Liver (tissue), 9 donors: ENCODE data around the gene SGSH. TPM values are rescaled to one million over a fixed set of nuclear protein-coding genes. Genes with fewer than 3 reads are reported as not detected.
"Not testable (repeated sequence)": the region's sequence is repeated elsewhere in the genome, so short reads cannot be mapped to it uniquely, and the experiment has no call there.

ENCODE experiments used
- DNase-seq: peaks from one replicate; pipeline ENCODE4 v3.0.0-alpha.2; 2017; ENCODE audit warnings: low spot score
- H3K27ac ChIP-seq, 2 donors: one replicate each; pipeline ENCODE4 v1.7.0; 2013; ENCODE audit warnings: inconsistent platforms in 2 of 2, low read length in 2 of 2, control low read depth in 1 of 2, low read depth in 1 of 2, mild to moderate bottlenecking in 1 of 2
- H3K27me3 ChIP-seq, 4 donors: one replicate each; pipeline versions ENCODE4 v1.6.1 to v1.7.0; 2013; ENCODE audit warnings: low read length in 3 of 4, inconsistent platforms in 1 of 4, mild to moderate bottlenecking in 1 of 4, moderate library complexity in 1 of 4; ENCODE audit not compliant: control insufficient read depth in 4 of 4, insufficient read depth in 4 of 4
- H3K36me3 ChIP-seq, 4 donors: one replicate each; pipeline versions ENCODE4 v1.6.1 to v1.7.0; 2013; ENCODE audit warnings: low read length in 3 of 4, mild to moderate bottlenecking in 3 of 4, low read depth in 1 of 4, moderate library complexity in 1 of 4; ENCODE audit not compliant: control insufficient read depth in 4 of 4, insufficient read depth in 3 of 4
- H3K4me1 ChIP-seq, 4 donors: one replicate each; pipeline versions ENCODE4 v1.6.1 to v1.7.0; 2013; ENCODE audit warnings: low read length in 3 of 4, mild to moderate bottlenecking in 3 of 4, moderate library complexity in 1 of 4; ENCODE audit not compliant: control insufficient read depth in 4 of 4, insufficient read depth in 4 of 4
- H3K4me3 ChIP-seq, 3 donors: one replicate each; pipeline versions ENCODE4 v1.6.1 to v1.7.0; 2013; ENCODE audit warnings: low read length in 3 of 3, control low read depth in 1 of 3, low read depth in 1 of 3, mild to moderate bottlenecking in 1 of 3
- H3K9ac ChIP-seq, 2 donors: one replicate each; pipeline ENCODE4 v1.7.0; 2013; ENCODE audit warnings: low read length in 2 of 2, mild to moderate bottlenecking in 2 of 2, moderate library complexity in 2 of 2, control low read depth in 1 of 2, low read depth in 1 of 2
- H3K9me3 ChIP-seq, 4 donors: one replicate each; pipeline versions ENCODE4 v1.6.1 to v1.7.0; 2013; ENCODE audit warnings: low read length in 3 of 4; ENCODE audit not compliant: control insufficient read depth in 4 of 4
- ATF3 ChIP-seq: IDR thresholded peaks from 2 replicates; pipeline ENCODE4 v1.6.1; 2016; ENCODE audit warnings: antibody characterized with exemption
- CTCF ChIP-seq: fragments of 150-350 bp; IDR thresholded peaks from 2 replicates; pipeline ENCODE4 v1.5.1; 2017; ENCODE audit warnings: improper control_type of control experiment, low read depth, low read length; ENCODE audit not compliant: missing input control
- EGR1 ChIP-seq, 2 donors: IDR thresholded peaks; 2 replicates each; pipeline ENCODE4 v1.6.1; 2016 to 2018; ENCODE audit warnings: antibody characterized with exemption in 2 of 2, low read depth in 2 of 2
- FOXA1 ChIP-seq: IDR thresholded peaks from 2 replicates; pipeline ENCODE4 v1.6.1; 2016; ENCODE audit warnings: antibody characterized with exemption
- FOXA2 ChIP-seq: IDR thresholded peaks from 2 replicates; pipeline ENCODE4 v1.6.1; 2016; ENCODE audit warnings: antibody characterized with exemption
- HNF4G ChIP-seq: IDR thresholded peaks from 2 replicates; pipeline ENCODE4 v1.6.1; 2016; ENCODE audit warnings: antibody characterized with exemption
- JUND ChIP-seq, 2 donors: IDR thresholded peaks; 2 replicates each; pipeline ENCODE4 v1.6.1; 2016; ENCODE audit warnings: antibody characterized with exemption in 2 of 2
- RAD21 ChIP-seq, 2 donors: IDR thresholded peaks; 2 replicates each; pipeline ENCODE4 v1.6.1; 2016; ENCODE audit warnings: antibody characterized with exemption in 2 of 2, mild to moderate bottlenecking in 2 of 2
- SP1 ChIP-seq: IDR thresholded peaks from 2 replicates; pipeline ENCODE4 v1.6.1; 2018; ENCODE audit warnings: antibody characterized with exemption, mild to moderate bottlenecking
- YY1 ChIP-seq: IDR thresholded peaks from 2 replicates; pipeline ENCODE4 v1.6.1; 2016; ENCODE audit warnings: antibody characterized with exemption, mild to moderate bottlenecking
- WGBS: extraction: QIAGEN DNeasy Blood & Tissue Kit; methylation state at CpG from one replicate; pipeline ENCODE4 v1.1.7; 2013; 5-methylcytosine and 5-hydroxymethylcytosine counted together
- polyA plus RNA-seq, 2 donors: library from polyadenylated mRNA; stranded (reverse) in 1 of 2; unstranded in 1 of 2; fragments of 200-250 nt in 1 of 2; fragments of >200 nt in 1 of 2; fragmentation: Nextera tagmentation in 1 of 2; extraction: Ambion mirVana in 1 of 2; gene quantifications; one replicate each; pipeline versions ENCODE4 v1.2.1 to v1.2.3, GENCODE V29; 2013 to 2015
- total RNA-seq, 2 donors: library from RNA; depleted of rRNA; stranded (reverse); fragments of >200 nt; gene quantifications; one replicate each; pipeline ENCODE4 v1.2.3, GENCODE V29; 2014
- TF ChIP-seq, protein P1 (sequence below): IDR thresholded peaks from 2 replicates; pipeline ENCODE4 v1.6.1; 2016; ENCODE audit warnings: antibody characterized with exemption
- TF ChIP-seq, protein P2 (sequence below): IDR thresholded peaks from 2 replicates; pipeline ENCODE4 v1.6.1; 2016; ENCODE audit warnings: antibody characterized with exemption, mild to moderate bottlenecking
- TF ChIP-seq, protein P3 (sequence below): IDR thresholded peaks from 2 replicates; pipeline ENCODE4 v1.6.1; 2016; ENCODE audit warnings: antibody characterized with exemption
- donor health status: healthy.
- donor health status: healthy.
- donor health status: healthy.
- donor health status: healthy.
- donor health status: healthy.

Gene SGSH
- total and polyA plus RNA-seq, 4 donors = 5.8 to 19.8 (median 12.9) TPM

GRCh38 chr17:80259457-80260068, 39.4 kb upstream of the SGSH start:
- TF ChIP-seq YY1 (no peak), JUND (IDR thresholded peaks at IDR 0.05) (no peak), CTCF (no peak), FOXA1 (no peak), RAD21 (IDR thresholded peaks at IDR 0.05) (no peak)
- Histone ChIP-seq H3K4me1 (peaks cover 12 to 36% (median 31%) of the 10 kb centered on the region in 4 donors), H3K27me3 (no peaks in the 10 kb centered on the region), H3K27ac (peak overlapping the region; percentile 78 to 84), H3K9me3 (no peaks in the 10 kb centered on the region), H3K4me3 (peak overlapping the region in 2 of 3 donors; percentile 59 to 97), H3K9ac (peak overlapping the region; percentile 7 to 54), H3K36me3 (no peaks in the 10 kb centered on the region)
- 61% methylated on average over 18 of the region's 18 CpGs for WGBS
- no peak for DNase-seq

DNA sequence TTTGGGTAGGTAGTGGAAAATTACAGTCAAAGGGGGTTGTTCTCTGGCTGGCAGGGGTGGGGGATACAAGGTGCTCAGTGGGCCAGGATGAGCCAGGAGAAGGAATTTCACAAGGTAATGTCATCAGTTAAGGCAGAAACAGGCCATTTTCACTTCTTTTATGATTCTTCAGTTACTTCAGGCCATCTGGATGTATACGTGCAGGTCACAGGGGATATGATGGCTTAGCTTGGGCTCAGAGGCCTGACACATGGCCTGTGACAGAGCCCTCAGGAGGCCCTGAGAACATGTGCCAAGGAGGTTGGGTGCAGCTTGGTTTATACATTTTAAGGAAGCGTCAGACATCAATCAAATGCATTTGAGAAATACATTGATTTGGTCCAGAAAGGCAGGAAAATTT, 38.2 kb upstream of the SGSH start:
- DNase-seq, H3K36me3 ChIP-seq: not testable (repeated sequence)

DNA sequence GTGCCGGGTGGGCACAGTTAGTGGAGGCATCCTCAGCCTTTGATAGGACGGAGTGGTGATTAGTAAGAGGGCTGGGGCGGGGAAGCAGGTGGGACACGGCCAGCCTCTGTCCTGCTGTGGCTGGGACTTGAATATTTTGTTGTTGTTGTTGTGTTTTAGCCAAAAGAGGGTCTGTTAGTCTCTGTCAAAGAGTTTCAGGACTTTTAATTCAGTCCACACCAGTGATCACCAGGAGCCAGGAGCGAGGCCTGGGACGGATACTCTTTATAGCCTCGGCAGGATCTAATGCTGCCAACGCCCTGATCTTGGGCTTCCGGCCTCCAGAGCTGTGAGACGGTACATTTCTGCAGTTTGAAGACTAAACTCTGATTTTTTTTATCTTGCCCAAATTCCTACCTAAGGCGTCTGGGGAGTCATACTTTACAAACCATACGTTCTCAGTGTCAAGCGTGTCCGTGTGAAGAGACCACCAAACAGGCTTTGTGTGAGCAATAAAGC, 37.6 kb upstream of the SGSH start:
- Histone ChIP-seq H3K36me3 (no peaks in the 10 kb centered on the region), H3K9ac (no peak overlapping the region), H3K27me3 (no peaks in the 10 kb centered on the region), H3K27ac (no peak overlapping the region), H3K4me3 (no peak overlapping the region), H3K4me1 (peaks cover 2 to 18% (median 15%) of the 10 kb centered on the region in 4 donors), H3K9me3 (no peaks in the 10 kb centered on the region)
- TF ChIP-seq, protein P1, sequence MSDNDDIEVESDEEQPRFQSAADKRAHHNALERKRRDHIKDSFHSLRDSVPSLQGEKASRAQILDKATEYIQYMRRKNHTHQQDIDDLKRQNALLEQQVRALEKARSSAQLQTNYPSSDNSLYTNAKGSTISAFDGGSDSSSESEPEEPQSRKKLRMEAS = no peak
- TF ChIP-seq RAD21 (IDR thresholded peaks at IDR 0.05) (no peak), HNF4G (no peak), EGR1 (IDR thresholded peaks at IDR 0.05; ENCODE audit: low read depth in 2 of 2) (no peak), JUND (IDR thresholded peaks at IDR 0.05) (no peak), FOXA2 (no peak), CTCF (no peak), SP1 (no peak), FOXA1 (no peak), ATF3 (no peak), YY1 (no peak)
- TF ChIP-seq, protein P2, sequence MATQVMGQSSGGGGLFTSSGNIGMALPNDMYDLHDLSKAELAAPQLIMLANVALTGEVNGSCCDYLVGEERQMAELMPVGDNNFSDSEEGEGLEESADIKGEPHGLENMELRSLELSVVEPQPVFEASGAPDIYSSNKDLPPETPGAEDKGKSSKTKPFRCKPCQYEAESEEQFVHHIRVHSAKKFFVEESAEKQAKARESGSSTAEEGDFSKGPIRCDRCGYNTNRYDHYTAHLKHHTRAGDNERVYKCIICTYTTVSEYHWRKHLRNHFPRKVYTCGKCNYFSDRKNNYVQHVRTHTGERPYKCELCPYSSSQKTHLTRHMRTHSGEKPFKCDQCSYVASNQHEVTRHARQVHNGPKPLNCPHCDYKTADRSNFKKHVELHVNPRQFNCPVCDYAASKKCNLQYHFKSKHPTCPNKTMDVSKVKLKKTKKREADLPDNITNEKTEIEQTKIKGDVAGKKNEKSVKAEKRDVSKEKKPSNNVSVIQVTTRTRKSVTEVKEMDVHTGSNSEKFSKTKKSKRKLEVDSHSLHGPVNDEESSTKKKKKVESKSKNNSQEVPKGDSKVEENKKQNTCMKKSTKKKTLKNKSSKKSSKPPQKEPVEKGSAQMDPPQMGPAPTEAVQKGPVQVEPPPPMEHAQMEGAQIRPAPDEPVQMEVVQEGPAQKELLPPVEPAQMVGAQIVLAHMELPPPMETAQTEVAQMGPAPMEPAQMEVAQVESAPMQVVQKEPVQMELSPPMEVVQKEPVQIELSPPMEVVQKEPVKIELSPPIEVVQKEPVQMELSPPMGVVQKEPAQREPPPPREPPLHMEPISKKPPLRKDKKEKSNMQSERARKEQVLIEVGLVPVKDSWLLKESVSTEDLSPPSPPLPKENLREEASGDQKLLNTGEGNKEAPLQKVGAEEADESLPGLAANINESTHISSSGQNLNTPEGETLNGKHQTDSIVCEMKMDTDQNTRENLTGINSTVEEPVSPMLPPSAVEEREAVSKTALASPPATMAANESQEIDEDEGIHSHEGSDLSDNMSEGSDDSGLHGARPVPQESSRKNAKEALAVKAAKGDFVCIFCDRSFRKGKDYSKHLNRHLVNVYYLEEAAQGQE = no peak
- TF ChIP-seq, protein P3, sequence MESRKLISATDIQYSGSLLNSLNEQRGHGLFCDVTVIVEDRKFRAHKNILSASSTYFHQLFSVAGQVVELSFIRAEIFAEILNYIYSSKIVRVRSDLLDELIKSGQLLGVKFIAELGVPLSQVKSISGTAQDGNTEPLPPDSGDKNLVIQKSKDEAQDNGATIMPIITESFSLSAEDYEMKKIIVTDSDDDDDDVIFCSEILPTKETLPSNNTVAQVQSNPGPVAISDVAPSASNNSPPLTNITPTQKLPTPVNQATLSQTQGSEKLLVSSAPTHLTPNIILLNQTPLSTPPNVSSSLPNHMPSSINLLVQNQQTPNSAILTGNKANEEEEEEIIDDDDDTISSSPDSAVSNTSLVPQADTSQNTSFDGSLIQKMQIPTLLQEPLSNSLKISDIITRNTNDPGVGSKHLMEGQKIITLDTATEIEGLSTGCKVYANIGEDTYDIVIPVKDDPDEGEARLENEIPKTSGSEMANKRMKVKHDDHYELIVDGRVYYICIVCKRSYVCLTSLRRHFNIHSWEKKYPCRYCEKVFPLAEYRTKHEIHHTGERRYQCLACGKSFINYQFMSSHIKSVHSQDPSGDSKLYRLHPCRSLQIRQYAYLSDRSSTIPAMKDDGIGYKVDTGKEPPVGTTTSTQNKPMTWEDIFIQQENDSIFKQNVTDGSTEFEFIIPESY = no peak
- 79% methylated on average over 14 of the region's 14 CpGs for WGBS
- DNase-seq = no peak

More for the DNA sequence above, 38.2 kb upstream of the SGSH start:
- 91% methylated on average over 2 of the region's 2 CpGs for WGBS
- H3K9me3 ChIP-seq, H3K27me3 ChIP-seq, H3K27ac ChIP-seq, H3K9ac ChIP-seq, H3K4me3 ChIP-seq: not testable (repeated sequence)
- H3K4me1 ChIP-seq = peaks cover 7 to 24% (median 20%) of the 10 kb centered on the region in 4 donors
